OCI-LY7 (cell line): ENCODE measurements around the gene MRPL19. TPM values are rescaled to one million over a fixed set of nuclear protein-coding genes. Genes with fewer than 3 reads are reported as not detected.

Experiments
- BruUV-seq: library from RNA; stranded (reverse); fragments of 400-500 nt; replicated peaks from 2 replicates; lab custom pipeline; 2021; lab: Mats Ljungman, UMichigan
- CTCF ChIA-PET: fragments of 300-600 bp; sonication (Branson Sonifier 250); formaldehyde crosslinking; loops from one replicate; lab custom pipeline; 2022; ENCODE audit warnings: antibody characterized with exemption; ENCODE audit not compliant: unreplicated experiment; lab: Charles Lee
- POLR2A ChIA-PET: fragments of 300-600 bp; sonication (Branson Sonifier 250); formaldehyde crosslinking; loops from one replicate; lab custom pipeline; 2022; ENCODE audit warnings: antibody characterized with exemption; lab: Charles Lee
- DNase-seq: peaks from one replicate; pipeline ENCODE4 v3.0.0-alpha.2; 2015; ENCODE audit warnings: low spot score
- H2AFZ ChIP-seq: fragments of 200-600 bp; sonication (generic), shearing (Covaris generic); 2 replicates; pipeline ENCODE4 v1.6.1; 2014; ENCODE audit warnings: mild to moderate bottlenecking, antibody characterized with exemption, low read length, moderate library complexity
- H3K27ac ChIP-seq: fragments of 200-600 bp; sonication (generic); 2 replicates; pipeline ENCODE4 v1.5.1; 2014; ENCODE audit warnings: mixed run types, low read depth, mild to moderate bottlenecking, moderate library complexity, low read length, inconsistent platforms; ENCODE audit not compliant: poor library complexity, severe bottlenecking
- H3K36me3 ChIP-seq: fragments of 200-600 bp; sonication (generic); 2 replicates; pipeline ENCODE4 v1.6.1; 2014; ENCODE audit warnings: mild to moderate bottlenecking, antibody characterized with exemption, low read length, moderate library complexity, mixed read lengths; ENCODE audit not compliant: insufficient read depth
- H3K4me1 ChIP-seq: fragments of 200-600 bp; sonication (generic); 2 replicates; pipeline ENCODE4 v1.5.1; 2014; ENCODE audit warnings: mild to moderate bottlenecking, low read length; ENCODE audit not compliant: insufficient read depth, poor library complexity, severe bottlenecking
- H3K4me2 ChIP-seq: fragments of 200-600 bp; sonication (generic); 2 replicates; pipeline ENCODE4 v1.6.1; 2014; ENCODE audit warnings: mild to moderate bottlenecking, low read length
- H3K4me3 ChIP-seq: fragments of 200-600 bp; sonication (generic); 2 replicates; pipeline ENCODE4 v1.5.1; 2014; ENCODE audit warnings: mild to moderate bottlenecking, low read depth, low read length; ENCODE audit not compliant: poor library complexity, severe bottlenecking
- H3K79me2 ChIP-seq: fragments of 200-600 bp; sonication (generic); 2 replicates; pipeline ENCODE4 v1.6.1; 2016; ENCODE audit warnings: low read depth, mild to moderate bottlenecking, low read length, moderate library complexity, mixed read lengths; ENCODE audit not compliant: insufficient read depth
- H3K9me2 ChIP-seq: fragments of 200-600 bp; sonication (generic); 2 replicates; pipeline ENCODE4 v1.6.1; 2016; ENCODE audit warnings: mild to moderate bottlenecking, low read length, mixed read lengths; ENCODE audit not compliant: insufficient read depth
- H3K9me3 ChIP-seq: fragments of 200-600 bp; sonication (generic); 2 replicates; pipeline ENCODE4 v1.6.1; 2014; ENCODE audit warnings: mild to moderate bottlenecking, mixed run types, low read length, mixed read lengths
- H4K20me1 ChIP-seq: fragments of 200-600 bp; sonication (generic); 2 replicates; pipeline ENCODE4 v1.6.1; 2014; ENCODE audit warnings: mild to moderate bottlenecking, antibody characterized with exemption, low read length, moderate library complexity, mixed read lengths; ENCODE audit not compliant: insufficient read depth
- CTCF ChIP-seq: fragments of 200-600 bp; sonication (generic); conservative IDR thresholded peaks from 2 replicates; pipeline ENCODE4 v1.5.1; 2014; ENCODE audit warnings: mild to moderate bottlenecking, antibody characterized with exemption, low read length, moderate library complexity, mixed read lengths
- EZH2phosphoT487 ChIP-seq: fragments of 200-600 bp; sonication (generic); IDR thresholded peaks from 2 replicates; pipeline ENCODE4 v1.6.1; 2018; ENCODE audit warnings: low read depth, borderline replicate concordance, mild to moderate bottlenecking, mixed run types, antibody characterized with exemption, low read length, moderate library complexity, mixed read lengths
- intact Hi-C: fragments of 100-400 bp; cut with micrococcal nuclease; formaldehyde crosslinking; loops from one replicate; pipeline ENCODE4 v1.10.0; 2022; ENCODE audit not compliant: unreplicated experiment
- total RNA-seq, 2 experiments: library from RNA; depleted of rRNA in 1 of 2; stranded (reverse); fragments of >200 nt in 1 of 2; shearing (Covaris generic) in 1 of 2; gene quantifications; 2 replicates each; pipeline ENCODE4 v1.2.3, GENCODE V29; 2014 to 2022

The MRPL19 gene
- total RNA-seq, 2 experiments from 2014 or later, result 42.6 to 52.7 TPM

DNA sequence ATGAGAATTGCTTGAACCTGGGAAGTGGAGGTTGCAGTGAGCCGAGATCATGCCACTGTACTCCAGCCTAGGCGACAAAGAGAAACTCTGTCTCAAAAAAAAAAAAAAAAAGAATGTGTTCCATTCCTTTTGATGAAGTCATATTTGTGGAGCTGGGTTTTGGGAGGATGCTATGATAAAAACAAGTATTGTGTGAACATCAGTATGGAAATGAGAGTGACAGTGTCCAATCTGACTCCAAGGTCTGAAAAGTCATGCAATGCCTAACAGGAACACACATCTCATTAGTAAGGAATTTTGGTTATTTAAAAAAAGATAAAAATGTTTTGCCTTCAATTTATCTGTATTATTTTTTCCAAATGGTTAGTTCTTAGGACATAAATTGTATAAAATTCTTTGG lies 52.3 kb downstream of the MRPL19 start:
- ChIA-PET POLR2A (interaction anchor here (0.7 to 1.9 kb wide), 2 partner anchors 11 to 219 kb away, joined by 3 to 10 read pairs; partner anchors contain the start of gene GCFC2), CTCF (no interaction called here)
- no peak for TF ChIP-seq EZH2phosphoT487
- no peak for TF ChIP-seq CTCF
- Histone ChIP-seq H2AFZ (no peak overlapping the region), H3K36me3 (peaks cover 83% of the 10 kb centered on the region), H3K79me2 (no peaks in the 10 kb centered on the region), H3K4me3 (no peak overlapping the region), H3K4me1 (no peaks in the 10 kb centered on the region), H4K20me1 (no peaks in the 10 kb centered on the region), H3K9me2 (no peaks in the 10 kb centered on the region), H3K9me3 (no peaks in the 10 kb centered on the region), H3K27ac (no peak overlapping the region), H3K4me2 (no peak overlapping the region)
- no peak for DNase-seq
- intact Hi-C loops, result no loop called here
- BruUV-seq, result no TSS peak

DNA sequence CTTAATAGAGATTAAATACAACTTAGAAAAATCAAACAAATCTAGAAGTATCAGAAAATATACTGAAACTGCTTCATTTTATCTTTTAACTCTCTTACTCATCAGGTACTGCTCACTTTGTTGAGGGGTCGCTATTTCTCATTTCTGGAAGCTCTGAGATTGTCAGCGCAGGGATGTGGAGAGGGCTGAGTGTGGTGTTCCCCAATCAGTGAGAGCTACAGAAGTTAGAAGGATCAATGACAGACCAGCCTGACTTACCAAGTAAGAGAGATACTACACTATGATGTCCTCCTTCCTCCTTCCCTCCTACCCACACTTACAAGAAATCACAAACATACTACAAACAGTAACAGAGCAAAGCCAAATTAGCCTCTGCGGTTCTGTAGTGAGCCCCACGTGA lies 56.0 kb downstream of the MRPL19 start:
- CTCF ChIA-PET, result no interaction called here

More for the DNA sequence above, 56.0 kb downstream of the MRPL19 start:
- DNase-seq, result no peak
- Histone ChIP-seq H3K4me1 (no peaks in the 10 kb centered on the region), H3K36me3 (peaks cover 83% of the 10 kb centered on the region), H3K4me3 (no peak overlapping the region), H3K79me2 (peaks cover 8% of the 10 kb centered on the region; the same call in 1 of the 2 replicates), H3K4me2 (no peak overlapping the region), H3K27ac (no peak overlapping the region), H3K9me2 (no peaks in the 10 kb centered on the region), H3K9me3 (no peaks in the 10 kb centered on the region), H4K20me1 (no peaks in the 10 kb centered on the region), H2AFZ (no peak overlapping the region)
- intact Hi-C loops, result no loop called here
- TF ChIP-seq EZH2phosphoT487, result no peak
- no peak for TF ChIP-seq CTCF
- BruUV-seq, result no TSS peak
- POLR2A ChIA-PET, result no interaction called here
